PC-9 (cell line): ENCODE data around the gene AIP. TPM values are rescaled to one million over a fixed set of nuclear protein-coding genes. Genes with fewer than 3 reads are reported as not detected.

ENCODE experiments used
- BruUV-seq: library from RNA; stranded (reverse); fragments of 400-500 nt; replicated peaks from 2 replicates; lab custom pipeline; 2021; lab: Mats Ljungman, UMichigan
- CTCF ChIA-PET: fragments of 300-600 bp; sonication (Branson Sonifier 250); formaldehyde crosslinking; loops from one replicate; lab custom pipeline; 2022; ENCODE audit warnings: antibody characterized with exemption; lab: Charles Lee
- POLR2A ChIA-PET: fragments of 300-600 bp; sonication (Branson Sonifier 250); formaldehyde crosslinking; loops from one replicate; lab custom pipeline; 2022; ENCODE audit warnings: antibody characterized with exemption; ENCODE audit not compliant: unreplicated experiment; lab: Charles Lee
- DNase-seq, 2 experiments: peaks; one replicate each; pipeline versions ENCODE4 v3.0.0 to v3.0.0-alpha.2; 2015 to 2022; ENCODE audit warnings: mixed read lengths in 1 of 2
- H2AFZ ChIP-seq: fragments of 200-600 bp; sonication (generic); 2 replicates; pipeline ENCODE4 v1.8.1; 2017; ENCODE audit warnings: antibody characterized with exemption
- H3F3A ChIP-seq: fragments of 200-600 bp; sonication (generic); 2 replicates; pipeline ENCODE4 v1.8.1; 2017; ENCODE audit warnings: antibody characterized with exemption, mild to moderate bottlenecking, low read depth; ENCODE audit not compliant: insufficient read depth
- H3K27ac ChIP-seq: fragments of 200-600 bp; sonication (generic); 2 replicates; pipeline ENCODE4 v1.6.1; 2016; ENCODE audit warnings: mixed run types
- H3K27me3 ChIP-seq: fragments of 200-600 bp; sonication (generic); 2 replicates; pipeline ENCODE4 v1.6.1; 2016; ENCODE audit warnings: low read depth, mixed run types; ENCODE audit not compliant: insufficient read depth
- H3K36me3 ChIP-seq: fragments of 200-600 bp; sonication (generic); 2 replicates; pipeline ENCODE4 v1.6.1; 2016; ENCODE audit warnings: low read depth, mixed run types
- H3K4me1 ChIP-seq: fragments of 200-600 bp; sonication (generic); replicated peaks from 2 replicates; pipeline ENCODE4 v1.6.1; 2016; ENCODE audit warnings: mixed run types; ENCODE audit not compliant: insufficient read depth
- H3K4me2 ChIP-seq: fragments of 200-600 bp; sonication (generic); 2 replicates; pipeline ENCODE4 v1.6.1; 2017; ENCODE audit warnings: mixed run types
- H3K4me3 ChIP-seq: fragments of 200-600 bp; sonication (generic); 2 replicates; pipeline ENCODE4 v1.6.1; 2016; ENCODE audit warnings: mixed run types
- H3K79me2 ChIP-seq: fragments of 200-600 bp; sonication (generic); 2 replicates; pipeline ENCODE4 v1.6.1; 2017; ENCODE audit warnings: low read depth, mixed run types
- H3K9me2 ChIP-seq: fragments of 200-600 bp; sonication (generic); 2 replicates; pipeline ENCODE4 v1.8.1; 2017; ENCODE audit warnings: mild to moderate bottlenecking; ENCODE audit not compliant: insufficient read depth
- H3K9me3 ChIP-seq: fragments of 200-600 bp; sonication (generic); 2 replicates; pipeline ENCODE4 v1.8.1; 2016; ENCODE audit warnings: low read depth; ENCODE audit not compliant: insufficient read depth
- H4K20me1 ChIP-seq: fragments of 200-600 bp; sonication (generic); 2 replicates; pipeline ENCODE4 v1.8.1; 2017; ENCODE audit not compliant: insufficient read depth
- EZH2 ChIP-seq: fragments of 200-600 bp; sonication (generic); IDR thresholded peaks from 2 replicates; pipeline ENCODE4 v1.8.0; 2017; ENCODE audit warnings: antibody characterized with exemption, low read depth
- intact Hi-C: fragments of 100-400 bp; cut with micrococcal nuclease; formaldehyde crosslinking; loops from one replicate; pipeline ENCODE4 v1.10.0; 2022; ENCODE audit not compliant: unreplicated experiment
- total RNA-seq: library from RNA; stranded (reverse); gene quantifications from 2 replicates; pipeline ENCODE4 v1.2.3, GENCODE V29; 2021
- TF ChIP-seq, protein P1 (sequence below): fragments of 200-600 bp; sonication (generic); conservative IDR thresholded peaks from 2 replicates; pipeline ENCODE4 v1.6.1; 2017; ENCODE audit warnings: mixed run types, antibody characterized with exemption, mild to moderate bottlenecking, moderate library complexity

The AIP gene
- total RNA-seq, 1 experiment from 2014 or later: 95.3 TPM

DNA sequence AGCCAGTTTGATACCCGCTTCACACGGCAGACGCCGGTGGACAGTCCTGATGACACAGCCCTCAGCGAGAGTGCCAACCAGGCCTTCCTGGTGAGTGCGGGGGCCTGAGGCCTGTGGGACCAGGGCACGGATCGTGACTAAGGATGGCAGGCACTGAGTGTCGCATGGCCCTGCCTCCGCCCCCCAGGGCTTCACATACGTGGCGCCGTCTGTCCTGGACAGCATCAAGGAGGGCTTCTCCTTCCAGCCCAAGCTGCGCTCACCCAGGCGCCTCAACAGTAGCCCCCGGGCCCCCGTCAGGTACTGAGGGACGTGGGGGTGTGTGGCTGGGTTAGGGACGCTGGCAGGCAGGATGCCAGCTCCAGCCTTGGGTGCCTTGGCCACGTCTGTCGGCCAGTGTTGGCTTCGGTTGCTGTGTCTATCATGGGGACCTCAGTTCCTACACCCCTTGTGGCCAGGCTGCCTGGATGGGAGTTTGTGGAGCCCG, 48.4 kb upstream of the AIP start:
- BruUV-seq: no TSS peak
- Histone ChIP-seq H3K9me3 (no peaks in the 10 kb centered on the region), H3F3A (peaks cover 28% of the 10 kb centered on the region), H3K9me2 (no peaks in the 10 kb centered on the region), H2AFZ (no peak overlapping the region), H3K4me3 (no peak overlapping the region), H3K36me3 (no peaks in the 10 kb centered on the region; the same call in 1 of the 2 replicates), H3K27me3 (no peaks in the 10 kb centered on the region), H3K27ac (no peak overlapping the region), H3K79me2 (peaks cover 10% of the 10 kb centered on the region), H3K4me2 (no peak overlapping the region), H3K4me1 (peaks cover 11% of the 10 kb centered on the region), H4K20me1 (peaks cover 6% of the 10 kb centered on the region; the same call in 1 of the 2 replicates)
- ChIA-PET POLR2A (no interaction called here), CTCF (no interaction called here)
- DNase-seq: no peak
- intact Hi-C loops: no loop called here
- no peak for TF ChIP-seq EZH2
- TF ChIP-seq, protein P1, sequence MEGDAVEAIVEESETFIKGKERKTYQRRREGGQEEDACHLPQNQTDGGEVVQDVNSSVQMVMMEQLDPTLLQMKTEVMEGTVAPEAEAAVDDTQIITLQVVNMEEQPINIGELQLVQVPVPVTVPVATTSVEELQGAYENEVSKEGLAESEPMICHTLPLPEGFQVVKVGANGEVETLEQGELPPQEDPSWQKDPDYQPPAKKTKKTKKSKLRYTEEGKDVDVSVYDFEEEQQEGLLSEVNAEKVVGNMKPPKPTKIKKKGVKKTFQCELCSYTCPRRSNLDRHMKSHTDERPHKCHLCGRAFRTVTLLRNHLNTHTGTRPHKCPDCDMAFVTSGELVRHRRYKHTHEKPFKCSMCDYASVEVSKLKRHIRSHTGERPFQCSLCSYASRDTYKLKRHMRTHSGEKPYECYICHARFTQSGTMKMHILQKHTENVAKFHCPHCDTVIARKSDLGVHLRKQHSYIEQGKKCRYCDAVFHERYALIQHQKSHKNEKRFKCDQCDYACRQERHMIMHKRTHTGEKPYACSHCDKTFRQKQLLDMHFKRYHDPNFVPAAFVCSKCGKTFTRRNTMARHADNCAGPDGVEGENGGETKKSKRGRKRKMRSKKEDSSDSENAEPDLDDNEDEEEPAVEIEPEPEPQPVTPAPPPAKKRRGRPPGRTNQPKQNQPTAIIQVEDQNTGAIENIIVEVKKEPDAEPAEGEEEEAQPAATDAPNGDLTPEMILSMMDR: no peak

- no peak overlapping the region for H3K4me2 ChIP-seq
- TF ChIP-seq EZH2: no peak
- TF ChIP-seq, protein P1: no peak
- H2AFZ ChIP-seq: no peak overlapping the region
- intact Hi-C loops: no loop called here
- no TSS peak for BruUV-seq
- H3K79me2 ChIP-seq: peaks cover 3% of the 10 kb centered on the region
- no peak overlapping the region for H3K4me3 ChIP-seq
- H3K27me3 ChIP-seq: no peaks in the 10 kb centered on the region
- H3K27ac ChIP-seq: no peak overlapping the region
- no peaks in the 10 kb centered on the region for H3K9me2 ChIP-seq
- H3K4me1 ChIP-seq: 0 out of 2 replicates have a peak, but pooled peaks cover 8% of the 10 kb centered on the region
- peaks cover 6% of the 10 kb centered on the region; the same call in 1 of the 2 replicates for H4K20me1 ChIP-seq
- no peaks in the 10 kb centered on the region for H3K9me3 ChIP-seq
- ChIA-PET CTCF (no interaction called here), POLR2A (no interaction called here)
- H3F3A ChIP-seq: peaks cover 33% of the 10 kb centered on the region
- H3K36me3 ChIP-seq: no peaks in the 10 kb centered on the region; the same call in 1 of the 2 replicates
- DNase-seq: peak in 1 of 2 experiments; percentile 47
Observed at GRCh38 chr11:67435031-67435726, 47.6 kb upstream of the AIP start.

DNA sequence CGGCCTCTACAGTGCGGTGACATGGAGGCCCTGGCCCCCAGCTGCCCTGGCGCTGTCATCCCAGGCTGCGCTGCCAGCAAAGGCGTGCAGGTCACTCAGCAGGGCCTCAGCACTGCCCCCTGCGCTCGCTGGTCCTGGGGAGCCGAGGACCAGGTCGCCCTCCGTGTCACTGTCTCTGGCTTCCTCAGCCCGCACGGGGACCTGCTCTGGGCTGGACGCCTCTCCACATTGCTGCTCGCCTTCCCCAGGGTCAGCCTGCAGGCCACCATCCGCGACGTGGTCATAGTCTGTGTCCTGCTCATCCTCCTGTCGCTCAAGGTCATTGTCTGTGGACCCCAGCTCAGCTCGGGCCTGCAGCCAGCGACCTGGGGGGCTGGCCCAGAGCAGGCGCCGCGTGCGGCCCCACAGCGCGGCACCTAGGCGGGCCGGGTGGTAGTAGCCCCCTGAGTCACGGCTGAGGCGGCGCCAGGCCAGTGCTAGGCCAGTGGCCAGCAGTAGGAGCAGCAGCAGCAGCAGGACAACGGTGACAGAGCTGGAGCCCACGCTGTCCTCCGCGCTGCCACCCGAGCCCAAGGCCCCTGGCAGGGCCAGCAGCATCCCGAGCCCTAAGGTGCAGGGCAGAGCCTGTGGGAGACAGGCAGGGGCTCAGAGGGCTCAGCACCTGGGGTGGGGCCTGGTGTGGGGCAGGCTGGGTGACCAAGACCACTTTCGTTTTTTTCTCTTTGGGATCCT, 46.9 kb upstream of the AIP start:
- Histone ChIP-seq H3K9me3 (no peaks in the 10 kb centered on the region), H3K79me2 (no peaks in the 10 kb centered on the region), H3K36me3 (no peaks in the 10 kb centered on the region; the same call in none of the 2 replicates), H2AFZ (no peak overlapping the region), H3K4me3 (no peak overlapping the region), H3K27me3 (no peaks in the 10 kb centered on the region), H3K4me2 (no peak overlapping the region), H3K4me1 (0 out of 2 replicates have a peak, but pooled peaks cover 8% of the 10 kb centered on the region), H3K9me2 (no peaks in the 10 kb centered on the region), H3K27ac (no peak overlapping the region), H3F3A (peaks cover 32% of the 10 kb centered on the region), H4K20me1 (peaks cover 6% of the 10 kb centered on the region; the same call in 1 of the 2 replicates)
- no peak for DNase-seq
- no peak for TF ChIP-seq EZH2
- TF ChIP-seq, protein P1: no peak
- CTCF ChIA-PET: no interaction called here
- POLR2A ChIA-PET: interaction anchor here (0.5 kb wide), 1 partner anchor 62 kb away, joined by 3 read pairs; no protein-coding TSS in a partner anchor
- BruUV-seq: no TSS peak
- intact Hi-C loops: no loop called here
